NCI-H2081 treated with DMSO at 0.1 percent for 48 hours (cell line): ENCODE measurements around the gene ADAMTS7.
"Not testable (repeated sequence)": the region's sequence is repeated elsewhere in the genome, so short reads cannot be mapped to it uniquely, and the experiment has no call there.

Experiments
- DNase-seq: peaks from one replicate; lab custom pipeline; 2025; lab: John Stamatoyannopoulos, UW

The ADAMTS7 gene

GRCh38 chr15:78766041-78766440 is 45.2 kb downstream of the ADAMTS7 start:
- DNase-seq, result no peak

DNA sequence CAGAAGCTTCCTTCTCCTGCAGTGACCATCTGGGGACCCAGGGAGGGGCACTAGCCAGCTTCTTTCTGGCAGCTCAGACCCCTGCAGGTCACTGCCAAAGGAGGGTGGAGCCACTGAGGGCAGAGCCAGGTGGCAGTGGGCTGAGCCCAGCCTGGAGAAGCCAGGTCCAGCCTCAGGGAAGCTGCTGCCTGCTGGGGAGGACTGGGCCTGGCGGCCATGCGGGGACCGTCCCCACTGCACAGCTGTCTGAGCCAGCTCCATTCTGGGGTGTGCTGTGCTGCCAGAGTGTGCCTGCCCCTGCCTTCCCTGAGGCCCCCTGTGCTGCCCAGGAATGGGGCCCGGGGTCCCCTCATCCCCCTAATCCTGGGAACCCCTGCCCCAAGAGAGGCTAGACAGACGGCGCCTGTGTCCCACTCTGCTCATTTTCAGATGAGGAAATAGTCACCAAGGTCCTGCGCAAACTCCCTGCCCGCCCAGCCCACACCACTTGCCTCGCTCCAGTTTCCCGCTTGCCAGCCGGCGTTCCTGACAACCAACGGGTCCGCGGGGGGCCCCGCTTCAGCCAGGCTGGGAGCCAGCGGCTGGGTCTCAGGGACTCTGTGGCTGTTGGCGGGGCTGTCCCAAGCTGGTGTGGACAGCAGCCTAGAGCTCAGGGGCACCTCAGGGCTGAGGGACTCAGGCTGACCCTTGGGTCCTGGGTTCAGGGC is 46.0 kb downstream of the ADAMTS7 start:
- DNase-seq, result not testable (repeated sequence)

GRCh38 chr15:78764340-78765153 is 46.7 kb downstream of the ADAMTS7 start:
- DNase-seq, result not testable (repeated sequence)

DNA sequence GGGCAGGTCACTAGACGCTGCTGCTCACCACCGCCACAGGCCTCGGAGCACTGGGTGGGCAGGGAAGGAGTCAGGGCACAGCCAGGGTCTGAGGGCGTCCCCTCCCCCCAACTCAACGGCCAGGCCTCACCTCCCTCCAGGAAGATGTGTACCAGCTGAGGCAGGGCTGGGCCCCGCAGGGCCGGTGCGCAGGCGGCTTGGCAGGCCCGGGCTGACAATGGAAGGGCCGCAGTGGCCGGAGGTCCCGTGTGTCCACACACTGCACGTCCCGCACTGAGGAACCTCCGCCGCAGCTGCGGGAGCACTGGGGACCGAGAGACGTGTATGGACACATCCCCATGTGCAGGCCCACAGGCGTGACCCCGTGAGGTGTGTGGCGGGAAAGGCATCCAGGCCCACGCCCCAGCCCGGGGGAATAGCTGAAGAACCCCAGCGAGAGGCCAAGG is 47.4 kb downstream of the ADAMTS7 start:
- DNase-seq, result no peak

DNA sequence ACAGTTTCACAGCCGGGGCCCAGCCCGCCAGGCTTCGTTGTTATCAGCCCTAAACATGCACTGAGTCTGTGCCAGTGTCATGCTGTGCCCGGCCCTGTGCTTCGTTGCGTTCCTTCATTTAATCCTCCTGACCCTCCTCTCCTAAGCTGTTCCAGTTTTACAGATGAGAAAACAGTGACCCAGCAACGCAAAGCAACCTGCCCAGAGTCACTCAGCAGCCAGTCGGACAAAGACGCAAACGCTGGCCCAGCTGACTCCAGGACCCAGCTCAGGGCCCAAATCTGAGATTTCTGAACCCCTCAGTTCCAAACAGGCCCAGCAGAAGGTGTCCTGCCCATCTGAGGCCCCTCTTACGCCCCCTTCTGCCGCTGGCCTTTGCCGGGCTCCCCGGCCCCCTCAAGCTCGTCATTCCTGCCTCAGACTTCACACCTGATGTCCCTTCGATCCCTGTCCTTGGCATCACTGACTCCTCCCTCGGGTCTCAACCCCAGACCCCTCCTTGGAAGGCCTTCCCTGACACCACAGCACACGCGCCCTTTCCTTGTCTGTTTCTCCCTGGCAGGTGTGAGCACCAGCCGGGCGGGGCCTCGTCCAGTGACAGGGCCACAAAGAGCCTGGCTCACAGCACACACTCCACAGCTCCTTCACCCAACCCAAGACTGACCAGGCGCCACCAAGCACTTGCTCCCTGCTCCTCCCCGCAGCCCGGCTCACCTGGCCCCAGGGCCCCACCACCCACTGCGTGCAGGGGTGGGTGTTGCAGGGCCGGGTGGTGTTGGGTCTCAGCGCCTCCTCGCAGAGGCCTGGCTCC is 48.1 kb downstream of the ADAMTS7 start:
- DNase-seq, result no peak

- DNase-seq, result not testable (repeated sequence)
Measured at GRCh38 chr15:78762386-78762961, 48.8 kb downstream of the ADAMTS7 start.

- no peak for DNase-seq
Measured at GRCh38 chr15:78761891-78762385, 49.3 kb downstream of the ADAMTS7 start.

DNA sequence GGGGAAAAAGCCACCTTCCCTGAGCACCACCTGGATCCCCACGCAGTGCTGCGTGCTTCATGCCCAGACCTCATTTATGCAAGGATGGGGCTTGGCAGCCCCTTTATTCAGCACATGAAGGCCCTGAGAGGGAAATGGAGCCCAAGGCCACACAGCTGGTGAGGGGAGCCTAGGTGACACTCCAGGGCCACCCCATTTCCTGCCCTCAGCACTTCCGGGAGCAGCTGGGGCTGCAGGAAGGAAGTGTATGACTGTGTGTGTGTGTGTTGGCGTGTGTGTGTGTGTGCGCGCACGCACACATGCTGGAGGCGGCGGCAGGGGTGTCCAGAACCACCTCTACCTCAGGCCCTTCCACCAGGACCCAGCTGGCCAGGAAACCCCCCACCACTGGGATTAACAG is 49.8 kb downstream of the ADAMTS7 start:
- DNase-seq, result not testable (repeated sequence)

- no peak for DNase-seq
Measured at GRCh38 chr15:78761020-78761419, 50.2 kb downstream of the ADAMTS7 start.

GRCh38 chr15:78760091-78760882 is 51.0 kb downstream of the ADAMTS7 start:
- not testable (repeated sequence) for DNase-seq

GRCh38 chr15:78759361-78759998 is 51.8 kb downstream of the ADAMTS7 start:
- not testable (repeated sequence) for DNase-seq

- DNase-seq, result not testable (repeated sequence)
Measured at GRCh38 chr15:78758486-78759200, 52.6 kb downstream of the ADAMTS7 start.

GRCh38 chr15:78758084-78758483 is 53.2 kb downstream of the ADAMTS7 start:
- not testable (repeated sequence) for DNase-seq

- no peak for DNase-seq
Measured at GRCh38 chr15:78757636-78757905, 53.7 kb downstream of the ADAMTS7 start.

DNA sequence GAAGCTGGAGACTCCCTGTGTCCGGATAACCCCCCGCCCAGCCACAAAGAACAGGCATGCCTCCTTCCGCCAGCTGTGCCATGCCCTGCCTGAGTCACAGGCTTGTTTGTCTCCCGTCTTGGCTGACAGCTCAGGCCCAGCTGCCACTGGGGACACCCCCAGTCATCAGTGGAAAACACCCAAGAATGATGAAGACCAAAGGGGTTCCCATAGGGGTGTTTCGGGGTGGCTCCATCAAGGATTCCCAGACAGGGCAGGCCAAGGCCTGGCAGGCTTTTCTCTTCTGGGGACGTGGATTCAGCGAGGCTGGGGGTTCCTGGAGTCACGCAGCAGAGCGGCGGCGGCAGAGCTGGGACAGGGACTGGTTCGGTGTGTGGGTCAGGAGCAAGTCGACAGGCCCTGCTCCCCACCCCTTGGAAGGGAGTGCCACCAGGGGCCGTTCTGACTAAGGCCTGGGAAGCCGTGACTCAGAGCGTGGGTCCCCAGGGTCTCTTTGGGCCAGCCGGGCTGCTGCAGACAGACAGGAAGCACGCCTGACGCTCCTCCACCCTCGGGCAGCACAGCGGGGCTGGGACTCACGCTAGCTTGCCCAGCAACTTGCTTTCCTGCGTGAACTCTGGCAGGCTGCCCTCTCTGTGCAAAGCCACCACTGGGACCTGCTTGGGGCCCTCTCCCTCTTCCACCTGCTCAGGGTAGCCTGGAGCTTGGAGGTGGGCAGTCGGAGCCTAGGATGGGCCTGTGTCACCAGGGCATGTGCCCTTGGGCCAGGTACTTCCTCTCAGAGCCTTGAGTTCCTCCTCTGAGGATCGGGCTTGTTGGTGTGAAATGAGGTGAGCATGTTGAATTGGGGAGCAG is 54.3 kb downstream of the ADAMTS7 start:
- DNase-seq, result not testable (repeated sequence)

DNA sequence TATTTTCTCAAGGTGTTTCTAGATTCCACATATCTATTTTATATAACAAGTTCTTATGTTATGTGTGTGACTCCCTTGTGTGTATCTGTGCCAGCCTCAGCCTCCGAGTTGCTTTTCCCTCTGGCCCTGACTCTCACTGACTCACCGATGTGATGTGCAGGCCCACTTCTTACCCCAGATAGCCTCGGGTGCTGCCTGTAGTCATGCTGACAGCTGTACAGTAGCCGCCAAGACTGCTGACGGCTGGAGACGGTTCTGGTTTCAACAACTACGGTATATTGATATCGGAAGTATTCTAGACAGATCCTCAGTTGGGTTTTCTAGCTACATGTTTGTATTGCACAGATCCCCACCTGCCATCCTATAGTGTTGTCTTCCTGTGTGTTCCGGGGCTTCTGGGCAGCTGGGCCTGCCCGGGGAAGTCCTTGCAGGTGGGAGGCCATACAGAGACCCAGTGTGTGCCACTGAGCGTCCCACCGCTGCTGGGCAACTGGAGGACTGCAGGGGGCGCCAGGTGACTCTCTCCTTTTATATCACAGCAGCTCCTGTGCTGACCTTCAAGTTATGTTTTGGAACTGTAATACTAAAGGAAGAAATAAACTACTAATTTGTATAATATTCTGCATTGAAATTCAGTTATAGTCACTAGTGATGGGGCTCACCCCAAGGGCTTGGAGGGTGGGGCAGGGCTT is 55.2 kb downstream of the ADAMTS7 start:
- DNase-seq, result not testable (repeated sequence)

DNA sequence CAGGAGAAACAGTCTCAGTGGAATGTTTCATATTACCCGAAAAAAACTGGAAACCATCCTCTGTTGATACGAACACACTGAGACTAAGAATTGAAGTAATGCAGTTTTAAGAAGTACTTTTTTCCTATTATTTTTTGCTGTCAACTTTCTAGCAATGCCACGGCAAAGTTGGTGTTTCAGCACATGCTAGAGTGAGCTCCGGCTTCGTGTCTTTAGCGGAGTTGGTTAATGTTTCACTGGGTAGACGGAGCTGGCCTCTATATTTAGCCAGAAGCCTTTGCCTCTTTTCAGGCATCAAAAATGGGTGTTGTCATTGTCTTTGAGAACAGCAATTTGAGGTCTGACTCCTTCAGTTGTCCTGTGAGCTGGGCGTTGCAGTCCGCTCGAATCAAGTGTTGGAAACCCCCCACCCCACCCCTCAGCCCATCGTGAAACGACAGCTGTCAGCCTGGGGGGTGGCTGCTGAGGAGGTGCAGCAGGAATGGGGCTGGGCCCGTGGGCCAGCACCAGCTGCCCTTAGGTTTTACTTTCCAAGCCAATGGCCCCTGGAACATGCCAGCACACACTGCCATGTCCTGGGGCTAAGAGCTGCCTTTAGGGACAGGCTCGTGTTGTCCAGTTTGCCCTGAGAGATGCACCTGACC is 56.5 kb downstream of the ADAMTS7 start:
- DNase-seq, result not testable (repeated sequence)
